Lower lobe of right lung (tissue), 2 donors: ENCODE results near the gene BCAR3. TPM values are rescaled to one million over a fixed set of nuclear protein-coding genes. Genes with fewer than 3 reads are reported as not detected.

Source experiments
- ATAC-seq, 2 donors: fragments of 200-7000 bp; cut with Tn5 transposase; one replicate each; pipeline ENCODE4 v1.9.1; 2020 to 2022; ENCODE audit warnings: mild to moderate bottlenecking in 2 of 2, moderate library complexity in 2 of 2
- DNase-seq: peaks from one replicate; pipeline ENCODE4 v3.0.0-alpha.2; 2020
- H3K27ac ChIP-seq: fragments of 200-600 bp; one replicate; pipeline ENCODE4 v1.8.0; 2022
- H3K27me3 ChIP-seq: fragments of 200-600 bp; one replicate; pipeline ENCODE4 v1.8.0; 2022; ENCODE audit warnings: low read depth
- H3K36me3 ChIP-seq: fragments of 200-600 bp; one replicate; pipeline ENCODE4 v1.8.0; 2022; ENCODE audit warnings: mild to moderate bottlenecking
- H3K4me1 ChIP-seq: fragments of 200-600 bp; one replicate; pipeline ENCODE4 v1.8.0; 2022
- H3K4me3 ChIP-seq: fragments of 200-600 bp; one replicate; pipeline ENCODE4 v1.8.0; 2022; ENCODE audit warnings: mild to moderate bottlenecking
- H3K9me3 ChIP-seq: fragments of 200-600 bp; one replicate; pipeline ENCODE4 v1.8.0; 2022
- intact Hi-C: fragments of 100-400 bp; cut with DNase I; formaldehyde crosslinking; loops from one replicate; pipeline ENCODE4 v1.11.0; 2022
- total RNA-seq: library from RNA; stranded (reverse); fragmentation: NEBNext Ultra II Directional; extraction: Animal tissue kit (Norgen Biotek cat#: 25700); gene quantifications from one replicate; pipeline ENCODE4 v1.2.1, GENCODE V29; 2021
- TF ChIP-seq, protein P1 (sequence below): fragments of 200-600 bp; IDR thresholded peaks from one replicate; pipeline ENCODE4 v1.8.0; 2022; ENCODE audit warnings: antibody characterized with exemption, mild to moderate bottlenecking
- donor health status: DM: no; HTN: yes; CAD: no; lungs with severe emphysema.

Gene BCAR3
- total RNA-seq, 1 donor from 2014 or later: 24.9 TPM

DNA sequence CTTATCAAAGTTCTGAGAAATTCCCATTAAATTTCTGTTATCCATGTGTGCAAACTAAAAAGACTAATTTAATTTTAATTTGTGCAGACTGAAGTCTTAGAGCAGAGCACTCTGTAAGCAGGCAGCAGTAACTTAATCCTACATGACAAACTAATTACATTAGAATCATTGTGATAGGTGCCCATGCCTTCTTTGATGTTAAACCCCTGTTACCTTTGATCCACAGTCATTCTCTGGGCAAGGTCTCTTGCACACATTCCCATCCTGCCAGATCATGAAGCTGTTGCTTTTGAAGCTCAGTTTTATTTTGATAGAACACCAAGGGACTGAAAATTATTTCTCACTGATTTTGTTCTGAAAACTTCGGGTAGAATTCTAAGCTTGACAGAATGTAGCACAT, 77.2 kb downstream of the BCAR3 start:
- no peaks in the 10 kb centered on the region for H3K36me3 ChIP-seq
- no peaks in the 10 kb centered on the region for H3K27me3 ChIP-seq
- intact Hi-C loops: no loop called here
- no peak overlapping the region for H3K4me3 ChIP-seq
- H3K4me1 ChIP-seq: peaks cover 21% of the 10 kb centered on the region
- no peak for DNase-seq
- TF ChIP-seq, protein P1, sequence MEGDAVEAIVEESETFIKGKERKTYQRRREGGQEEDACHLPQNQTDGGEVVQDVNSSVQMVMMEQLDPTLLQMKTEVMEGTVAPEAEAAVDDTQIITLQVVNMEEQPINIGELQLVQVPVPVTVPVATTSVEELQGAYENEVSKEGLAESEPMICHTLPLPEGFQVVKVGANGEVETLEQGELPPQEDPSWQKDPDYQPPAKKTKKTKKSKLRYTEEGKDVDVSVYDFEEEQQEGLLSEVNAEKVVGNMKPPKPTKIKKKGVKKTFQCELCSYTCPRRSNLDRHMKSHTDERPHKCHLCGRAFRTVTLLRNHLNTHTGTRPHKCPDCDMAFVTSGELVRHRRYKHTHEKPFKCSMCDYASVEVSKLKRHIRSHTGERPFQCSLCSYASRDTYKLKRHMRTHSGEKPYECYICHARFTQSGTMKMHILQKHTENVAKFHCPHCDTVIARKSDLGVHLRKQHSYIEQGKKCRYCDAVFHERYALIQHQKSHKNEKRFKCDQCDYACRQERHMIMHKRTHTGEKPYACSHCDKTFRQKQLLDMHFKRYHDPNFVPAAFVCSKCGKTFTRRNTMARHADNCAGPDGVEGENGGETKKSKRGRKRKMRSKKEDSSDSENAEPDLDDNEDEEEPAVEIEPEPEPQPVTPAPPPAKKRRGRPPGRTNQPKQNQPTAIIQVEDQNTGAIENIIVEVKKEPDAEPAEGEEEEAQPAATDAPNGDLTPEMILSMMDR: no peak
- ATAC-seq: no peak
- no peak overlapping the region for H3K27ac ChIP-seq
- no peaks in the 10 kb centered on the region for H3K9me3 ChIP-seq

DNA sequence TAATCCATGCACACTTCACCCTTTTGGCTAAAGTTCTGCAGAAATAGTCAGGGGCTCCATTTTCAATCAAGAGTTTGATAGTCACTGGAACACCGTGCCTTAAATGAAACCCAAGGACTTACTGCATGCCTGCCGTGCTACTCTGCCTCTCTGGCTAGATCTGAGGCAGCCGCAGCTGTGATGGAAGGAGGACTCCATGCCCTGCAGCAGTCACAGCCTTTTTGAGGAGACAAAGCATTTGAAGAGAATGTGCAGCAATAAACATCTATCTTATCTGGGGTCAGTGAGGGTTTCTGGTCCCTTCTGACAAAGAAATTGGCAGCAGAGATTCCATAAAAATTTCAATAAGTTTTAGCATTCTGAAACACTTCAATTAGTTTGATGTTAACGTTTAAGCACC, 78.0 kb downstream of the BCAR3 start:
- peaks cover 14% of the 10 kb centered on the region for H3K4me1 ChIP-seq
- intact Hi-C loops: no loop called here
- DNase-seq: no peak

DNA sequence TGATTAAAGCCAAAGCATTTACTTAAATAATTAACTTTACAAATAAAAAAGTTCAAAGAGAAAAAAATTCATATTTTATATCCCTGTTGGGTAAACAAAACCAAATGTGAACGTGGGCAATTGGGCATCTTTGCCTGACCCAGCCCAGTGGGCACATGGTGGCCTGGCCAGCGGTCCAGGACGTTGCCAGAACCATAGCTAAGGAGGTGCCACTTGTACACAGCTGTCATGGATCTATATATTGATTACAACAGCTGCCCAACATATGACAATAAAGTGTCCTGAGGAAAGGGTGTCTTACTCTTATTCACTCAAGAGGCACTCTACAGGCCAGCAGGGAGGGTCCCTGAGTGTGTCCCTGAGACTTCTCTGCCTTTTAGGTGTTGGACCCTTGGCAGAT, 78.5 kb downstream of the BCAR3 start:
- no peak overlapping the region for H3K4me3 ChIP-seq
- no peaks in the 10 kb centered on the region for H3K9me3 ChIP-seq
- no peaks in the 10 kb centered on the region for H3K36me3 ChIP-seq
- no peak for ATAC-seq
- H3K27ac ChIP-seq: no peak overlapping the region
- DNase-seq: no peak
- peaks cover 14% of the 10 kb centered on the region for H3K4me1 ChIP-seq
- no peaks in the 10 kb centered on the region for H3K27me3 ChIP-seq
- intact Hi-C loops: no loop called here
- TF ChIP-seq, protein P1: no peak

More for the DNA sequence above, 78.0 kb downstream of the BCAR3 start:
- no peak for ATAC-seq
- TF ChIP-seq, protein P1: no peak
- Histone ChIP-seq H3K27ac (no peak overlapping the region), H3K9me3 (no peaks in the 10 kb centered on the region), H3K4me3 (no peak overlapping the region), H3K36me3 (no peaks in the 10 kb centered on the region), H3K27me3 (no peaks in the 10 kb centered on the region)

DNA sequence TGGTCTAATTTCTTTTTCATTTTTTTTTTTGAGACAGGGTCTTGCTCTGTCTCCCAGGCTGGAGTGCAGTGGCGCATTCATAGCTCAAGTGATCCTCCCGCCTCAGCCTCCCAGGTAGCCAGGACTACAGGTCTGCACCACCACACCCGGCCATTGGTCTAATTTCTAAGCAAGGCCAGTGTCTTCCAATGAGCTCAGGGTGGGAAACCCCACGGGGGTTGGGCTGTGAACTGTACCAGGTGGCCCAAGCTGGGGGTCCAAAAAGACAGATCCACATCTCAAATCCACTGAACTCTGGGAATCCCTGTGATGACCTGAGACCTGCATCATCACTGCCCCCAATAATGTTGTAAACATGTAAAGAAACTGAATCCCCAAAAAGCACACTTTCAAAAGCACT, 79.5 kb downstream of the BCAR3 start:
- no peaks in the 10 kb centered on the region for H3K9me3 ChIP-seq
- TF ChIP-seq, protein P1: no peak
- H3K27ac ChIP-seq: no peak overlapping the region
- no peak for DNase-seq
- no peaks in the 10 kb centered on the region for H3K27me3 ChIP-seq
- no peak for ATAC-seq
- intact Hi-C loops: no loop called here
- H3K36me3 ChIP-seq: no peaks in the 10 kb centered on the region
- H3K4me1 ChIP-seq: peaks cover 15% of the 10 kb centered on the region
- H3K4me3 ChIP-seq: no peak overlapping the region

DNA sequence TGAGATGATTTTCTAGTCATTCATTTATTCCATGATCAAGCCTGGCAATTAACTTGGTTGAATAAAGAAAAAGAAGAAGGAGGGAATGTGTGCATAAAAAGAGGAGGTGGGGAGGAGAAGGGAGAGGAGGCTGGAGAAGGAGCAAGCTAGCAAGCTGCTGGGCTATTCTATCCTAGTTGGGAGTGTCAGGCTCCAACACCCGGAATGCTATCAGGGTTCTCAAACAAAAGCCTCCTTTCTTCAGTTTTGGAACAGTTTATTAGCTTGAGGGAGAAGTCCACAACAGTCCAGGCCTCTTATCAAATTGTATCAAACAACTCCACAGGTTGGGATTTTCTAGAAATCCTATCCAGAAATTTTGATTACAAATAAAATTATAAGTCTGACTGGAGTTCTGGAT, 80.0 kb downstream of the BCAR3 start:
- H3K4me1 ChIP-seq: peaks cover 15% of the 10 kb centered on the region
- intact Hi-C loops: no loop called here

More for the DNA sequence above, 80.0 kb downstream of the BCAR3 start:
- ATAC-seq: no peak
- H3K9me3 ChIP-seq: no peaks in the 10 kb centered on the region
- no peak for DNase-seq
- no peaks in the 10 kb centered on the region for H3K36me3 ChIP-seq
- H3K4me3 ChIP-seq: no peak overlapping the region
- no peaks in the 10 kb centered on the region for H3K27me3 ChIP-seq
- H3K27ac ChIP-seq: no peak overlapping the region
- TF ChIP-seq, protein P1: no peak
